MCF 10A (cell line): ENCODE data around the gene SNX13. TPM values are rescaled to one million over a fixed set of nuclear protein-coding genes. Genes with fewer than 3 reads are reported as not detected.

Experiments used
- BruUV-seq: library from RNA; stranded (reverse); fragments of 400-500 nt; replicated peaks from 2 replicates; lab custom pipeline; 2021; lab: Mats Ljungman, UMichigan
- CTCF ChIA-PET: fragments of 300-600 bp; sonication (Branson Sonifier 250); formaldehyde crosslinking; extraction: SDS; loops from one replicate; lab custom pipeline; 2021; ENCODE audit warnings: antibody characterized with exemption, inconsistent platforms; lab: Yijun Ruan, JAX
- POLR2A ChIA-PET: fragments of 300-600, 350-650 bp; sonication (Branson Sonifier 250); formaldehyde crosslinking; extraction: SDS; loops from one replicate; lab custom pipeline; 2020; ENCODE audit warnings: antibody characterized with exemption, inconsistent platforms; lab: Yijun Ruan, JAX
- DNase-seq: peaks from one replicate; pipeline ENCODE4 v3.0.0-alpha.2; 2018; ENCODE audit not compliant: unreplicated experiment
- H3K27ac Mint-ChIP-seq: one replicate; pipeline ENCODE4 v1.8.0; 2022; ENCODE audit warnings: mild to moderate bottlenecking, low read depth, mixed read lengths; ENCODE audit not compliant: unreplicated experiment
- H3K27me3 Mint-ChIP-seq: one replicate; pipeline ENCODE4 v1.8.0; 2022; ENCODE audit warnings: mixed read lengths; ENCODE audit not compliant: insufficient read depth, unreplicated experiment
- H3K36me3 Mint-ChIP-seq: one replicate; pipeline ENCODE4 v1.8.0; 2022; ENCODE audit warnings: mild to moderate bottlenecking, moderate library complexity, mixed read lengths; ENCODE audit not compliant: insufficient read depth, unreplicated experiment
- H3K4me1 Mint-ChIP-seq: one replicate; pipeline ENCODE4 v1.8.0; 2022; ENCODE audit warnings: mixed read lengths; ENCODE audit not compliant: insufficient read depth, unreplicated experiment
- H3K4me3 Mint-ChIP-seq: one replicate; pipeline ENCODE4 v1.8.0; 2022; ENCODE audit warnings: mild to moderate bottlenecking, moderate library complexity, mixed read lengths; ENCODE audit not compliant: unreplicated experiment
- H3K9me3 Mint-ChIP-seq: one replicate; pipeline ENCODE4 v1.8.0; 2022; ENCODE audit warnings: mixed read lengths; ENCODE audit not compliant: unreplicated experiment
- intact Hi-C: fragments of 100-400 bp; cut with micrococcal nuclease; formaldehyde crosslinking; loops from 2 replicates; pipeline ENCODE4 v1.14.1; 2022
- total RNA-seq: library from RNA; stranded (reverse); gene quantifications from 2 replicates; pipeline ENCODE4 v1.2.3, GENCODE V29; 2022
- TF ChIP-seq, protein P1 (sequence below): fragments of 200-600 bp; IDR thresholded peaks from one replicate; pipeline ENCODE4 v1.8.0; 2022; ENCODE audit warnings: antibody characterized with exemption, mild to moderate bottlenecking; ENCODE audit not compliant: unreplicated experiment

The SNX13 gene
- total RNA-seq, 1 experiment from 2014 or later: 38.5 TPM

DNA sequence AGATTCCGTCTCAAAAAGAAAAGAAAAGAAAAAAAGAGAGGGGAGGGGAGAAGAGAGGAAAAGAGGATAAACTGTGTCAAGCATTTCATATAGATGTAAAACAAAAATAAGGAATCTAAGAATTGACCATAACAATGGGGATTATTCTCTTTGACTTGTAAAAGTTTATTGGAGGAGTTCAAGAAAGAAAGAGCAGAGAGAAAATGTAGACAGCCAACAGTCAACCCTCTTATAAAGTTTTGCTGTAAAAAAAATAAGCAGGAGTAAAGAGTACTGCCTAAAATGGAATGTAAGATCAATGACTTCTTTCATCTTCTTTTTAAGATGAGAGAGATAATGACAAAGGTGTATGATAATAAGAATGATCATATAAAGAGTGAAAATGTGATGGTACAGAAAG lies 87.9 kb downstream of the SNX13 start:
- ChIA-PET CTCF (interaction anchor here (0.6 kb wide), 1 partner anchor 82 kb away, joined by 3 read pairs; no protein-coding TSS in a partner anchor), POLR2A (no interaction called here)
- intact Hi-C loops: no loop called here

DNA sequence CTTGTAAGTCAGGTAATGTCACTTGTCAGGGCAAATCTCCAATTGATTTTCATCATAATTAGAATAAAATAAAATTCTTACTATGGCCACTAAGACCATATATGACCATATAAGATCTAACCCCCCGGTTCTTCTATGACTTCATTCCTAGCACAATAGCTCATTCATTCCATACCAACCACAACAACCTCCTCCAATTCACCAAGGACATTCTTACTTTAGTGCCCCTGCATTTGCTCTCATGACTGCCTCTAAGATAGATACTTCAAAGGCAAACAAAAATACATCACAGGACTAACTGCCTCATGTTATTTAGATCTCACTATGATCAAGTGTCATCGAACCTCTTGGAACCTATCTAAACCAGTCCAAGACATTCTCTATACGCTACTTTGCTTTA lies 90.8 kb downstream of the SNX13 start:
- intact Hi-C loops: no loop called here
- Mint-ChIP-seq H3K27ac (peak overlapping the region; percentile 25), H3K27me3 (no peaks in the 10 kb centered on the region), H3K4me1 (peaks cover 9% of the 10 kb centered on the region), H3K4me3 (no peak overlapping the region), H3K9me3 (no peaks in the 10 kb centered on the region), H3K36me3 (peaks cover 26% of the 10 kb centered on the region)
- no peak for DNase-seq
- CTCF ChIA-PET: interaction anchor here (0.6 kb wide), 1 partner anchor 129 kb away, joined by 3 read pairs; no protein-coding TSS in a partner anchor
- no TSS peak for BruUV-seq
- TF ChIP-seq, protein P1, sequence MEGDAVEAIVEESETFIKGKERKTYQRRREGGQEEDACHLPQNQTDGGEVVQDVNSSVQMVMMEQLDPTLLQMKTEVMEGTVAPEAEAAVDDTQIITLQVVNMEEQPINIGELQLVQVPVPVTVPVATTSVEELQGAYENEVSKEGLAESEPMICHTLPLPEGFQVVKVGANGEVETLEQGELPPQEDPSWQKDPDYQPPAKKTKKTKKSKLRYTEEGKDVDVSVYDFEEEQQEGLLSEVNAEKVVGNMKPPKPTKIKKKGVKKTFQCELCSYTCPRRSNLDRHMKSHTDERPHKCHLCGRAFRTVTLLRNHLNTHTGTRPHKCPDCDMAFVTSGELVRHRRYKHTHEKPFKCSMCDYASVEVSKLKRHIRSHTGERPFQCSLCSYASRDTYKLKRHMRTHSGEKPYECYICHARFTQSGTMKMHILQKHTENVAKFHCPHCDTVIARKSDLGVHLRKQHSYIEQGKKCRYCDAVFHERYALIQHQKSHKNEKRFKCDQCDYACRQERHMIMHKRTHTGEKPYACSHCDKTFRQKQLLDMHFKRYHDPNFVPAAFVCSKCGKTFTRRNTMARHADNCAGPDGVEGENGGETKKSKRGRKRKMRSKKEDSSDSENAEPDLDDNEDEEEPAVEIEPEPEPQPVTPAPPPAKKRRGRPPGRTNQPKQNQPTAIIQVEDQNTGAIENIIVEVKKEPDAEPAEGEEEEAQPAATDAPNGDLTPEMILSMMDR: no peak
- POLR2A ChIA-PET: no interaction called here

More for the DNA sequence above, 87.9 kb downstream of the SNX13 start:
- no peak for DNase-seq
- no peaks in the 10 kb centered on the region for H3K27me3 Mint-ChIP-seq
- no peak overlapping the region for H3K27ac Mint-ChIP-seq
- H3K36me3 Mint-ChIP-seq: peaks cover 21% of the 10 kb centered on the region
- TF ChIP-seq, protein P1: no peak
- H3K9me3 Mint-ChIP-seq: peaks cover 7% of the 10 kb centered on the region
- H3K4me1 Mint-ChIP-seq: no peaks in the 10 kb centered on the region
- no peak overlapping the region for H3K4me3 Mint-ChIP-seq
- no TSS peak for BruUV-seq

DNA sequence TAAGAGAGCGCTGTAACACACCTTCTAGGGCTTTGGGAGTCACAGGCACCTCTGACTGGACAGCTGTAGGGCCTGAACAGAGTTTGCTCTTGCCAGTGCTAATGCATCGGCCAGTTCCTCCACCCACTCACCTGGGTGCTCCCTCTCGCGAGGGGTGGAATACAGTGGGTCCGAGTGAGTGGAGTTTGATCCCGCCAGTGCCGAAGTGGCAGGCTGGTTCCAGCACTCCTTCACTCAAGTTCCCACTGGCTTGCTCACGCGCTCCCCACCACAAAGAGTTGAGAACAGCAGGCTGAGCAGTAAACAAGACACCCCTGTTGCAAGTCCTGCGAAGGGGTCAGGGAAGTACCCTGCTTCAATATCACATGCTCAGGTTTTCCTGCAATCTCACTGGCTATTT lies 91.8 kb downstream of the SNX13 start:
- Mint-ChIP-seq H3K36me3 (peaks cover 26% of the 10 kb centered on the region), H3K9me3 (no peaks in the 10 kb centered on the region), H3K27ac (no peak overlapping the region), H3K4me3 (no peak overlapping the region), H3K4me1 (peaks cover 18% of the 10 kb centered on the region), H3K27me3 (no peaks in the 10 kb centered on the region)
- intact Hi-C loops: no loop called here
- TF ChIP-seq, protein P1: no peak
- DNase-seq: no peak
- ChIA-PET POLR2A (no interaction called here), CTCF (interaction anchor here (0.6 kb wide), 1 partner anchor 337 kb away, joined by 3 read pairs; no protein-coding TSS in a partner anchor)
- no TSS peak for BruUV-seq

DNA sequence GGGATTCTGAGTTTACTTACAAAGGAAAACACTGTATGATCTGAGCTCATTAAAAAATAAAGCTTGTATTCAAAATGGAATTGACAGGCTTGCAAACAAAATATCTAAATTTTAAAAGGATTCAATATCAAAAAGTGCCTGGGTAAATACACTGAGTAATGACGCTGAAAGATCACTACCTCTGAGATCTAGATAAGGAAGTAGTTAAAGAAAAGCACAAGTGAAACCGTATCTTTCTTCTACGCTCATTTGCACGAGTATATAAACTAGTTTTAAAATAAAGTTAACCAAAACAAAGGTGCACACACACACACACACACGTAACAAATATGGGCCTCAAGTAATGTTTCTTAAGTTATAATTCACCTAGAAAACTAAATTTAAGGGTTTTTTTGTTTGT lies 93.4 kb downstream of the SNX13 start:
- Mint-ChIP-seq H3K9me3 (peaks cover under 1% of the 10 kb centered on the region), H3K27me3 (no peaks in the 10 kb centered on the region), H3K27ac (no peak overlapping the region), H3K4me3 (no peak overlapping the region), H3K36me3 (peaks cover 21% of the 10 kb centered on the region), H3K4me1 (peaks cover 26% of the 10 kb centered on the region)
- no TSS peak for BruUV-seq
- ChIA-PET CTCF (interaction anchor here (0.6 to 1.1 kb wide), 4 partner anchors 38 to 139 kb away, joined by 3 to 6 read pairs (median 4); no protein-coding TSS in a partner anchor), POLR2A (interaction anchor here (0.9 to 1.2 kb wide), 2 partner anchors 14 to 87 kb away, joined by 3 to 4 read pairs; no protein-coding TSS in a partner anchor)
- TF ChIP-seq, protein P1: no peak
- no peak for DNase-seq
- intact Hi-C loops: no loop called here
